HepG2 (cell line): ENCODE results near the gene BMX. TPM values are rescaled to one million over a fixed set of nuclear protein-coding genes. Genes with fewer than 3 reads are reported as not detected.
A peak's percentile ranks its signal among the peaks of the same experiment; 100 is the strongest.

ENCODE experiments used
- EEA1 ChIP-seq: sonication (generic); formaldehyde crosslinking; IDR thresholded peaks from 2 replicates; pipeline ENCODE4 v1.5.1; 2020; ENCODE audit warnings: mild to moderate bottlenecking, missing genetic modification reagents, borderline replicate concordance
- FOXP1 ChIP-seq, 2 experiments: fragments of 450-650 bp in 1 of 2; IDR thresholded peaks; 2 replicates each; pipeline ENCODE4 v1.6.1; 2017 to 2018; ENCODE audit warnings: antibody characterized with exemption in 1 of 2
- GLI4 ChIP-seq: sonication (generic); formaldehyde crosslinking; IDR thresholded peaks from 2 replicates; pipeline ENCODE4 v1.5.1; 2020; ENCODE audit warnings: missing genetic modification reagents, mild to moderate bottlenecking, moderate library complexity, borderline replicate concordance
- GZF1 ChIP-seq: sonication (generic); formaldehyde crosslinking; IDR thresholded peaks from 2 replicates; pipeline ENCODE4 v1.5.1; 2020; ENCODE audit warnings: mild to moderate bottlenecking, missing genetic modification reagents
- KAT8 ChIP-seq: IDR thresholded peaks from 2 replicates; pipeline ENCODE4 v1.6.1; 2016; ENCODE audit warnings: missing genetic modification reagents, missing compliant biosample characterization
- KLF9 ChIP-seq: IDR thresholded peaks from 2 replicates; pipeline ENCODE4 v1.6.1; 2016; ENCODE audit warnings: low read depth
- POLR2A ChIP-seq, 2 experiments: IDR thresholded peaks; 2 replicates each; pipeline ENCODE4 v1.6.1; 2011; ENCODE audit warnings: low read depth in 2 of 2, low read length in 2 of 2, mild to moderate bottlenecking in 1 of 2, moderate library complexity in 1 of 2; ENCODE audit not compliant: insufficient read depth in 1 of 2
- SRSF4 ChIP-seq: fragments of 200-400 bp; formaldehyde crosslinking; IDR thresholded peaks from one replicate; pipeline ENCODE4 v1.6.1; 2018; ENCODE audit warnings: mild to moderate bottlenecking, low read depth, low read length, moderate library complexity; ENCODE audit not compliant: poor library complexity, severe bottlenecking
- SRSF9 ChIP-seq: fragments of 200-400 bp; formaldehyde crosslinking; IDR thresholded peaks from 2 replicates; pipeline ENCODE4 v1.6.1; 2018; ENCODE audit warnings: borderline replicate concordance, mild to moderate bottlenecking, low read depth, low read length; ENCODE audit not compliant: insufficient read depth, poor library complexity, severe bottlenecking
- ZMYM4 ChIP-seq: sonication (generic); formaldehyde crosslinking; IDR thresholded peaks from 2 replicates; pipeline ENCODE4 v1.8.1; 2023; ENCODE audit warnings: mild to moderate bottlenecking, missing genetic modification reagents
- ZNF282 ChIP-seq: fragments of 450-650 bp; IDR thresholded peaks from 2 replicates; pipeline ENCODE4 v1.6.1; 2018; ENCODE audit not compliant: partially characterized antibody
- ZNF432 ChIP-seq: sonication (generic); formaldehyde crosslinking; IDR thresholded peaks from 2 replicates; pipeline ENCODE4 v1.5.0; 2020; ENCODE audit warnings: missing genetic modification reagents, mild to moderate bottlenecking, borderline replicate concordance
- ZNF737 ChIP-seq: sonication (generic); formaldehyde crosslinking; IDR thresholded peaks from 2 replicates; pipeline ENCODE4 v1.5.0; 2020; ENCODE audit warnings: missing genetic modification reagents, mild to moderate bottlenecking, borderline replicate concordance
- polyA plus RNA-seq, 8 experiments: library from polyadenylated mRNA; depleted of rRNA in 3 of 8; stranded (reverse) in 7 of 8; unstranded in 1 of 8; fragments of >200 nt; fragmentation: Illumina TruSeq in 4 of 8; extraction: Trizol in 4 of 8; gene quantifications; 2 replicates each; pipeline versions ENCODE4 v1.2.1 to v1.2.3, GENCODE V29; 2011 to 2016; ENCODE audit warnings: low read depth in 4 of 8, missing spikeins in 1 of 8, mixed read lengths in 1 of 8; ENCODE audit not compliant: insufficient read depth in 1 of 8
- total RNA-seq, 5 experiments: library from RNA; depleted of rRNA; stranded (reverse); fragments of >200 nt; fragmentation: Illumina TruSeq; extraction: Trizol; gene quantifications; 2 replicates each; pipeline ENCODE4 v1.2.3, GENCODE V29; 2016; ENCODE audit warnings: low read depth in 1 of 5
- TF ChIP-seq, protein P1 (sequence below): sonication (generic); formaldehyde crosslinking; conservative IDR thresholded peaks from 2 replicates; pipeline ENCODE4 v1.8.0; 2022; ENCODE audit warnings: missing genetic modification reagents
- TF ChIP-seq, protein P2 (sequence below): sonication (generic); formaldehyde crosslinking; conservative IDR thresholded peaks from 2 replicates; pipeline ENCODE4 v1.4.0; 2020; ENCODE audit warnings: missing genetic modification reagents
- TF ChIP-seq, protein P3 (sequence below): sonication (generic); formaldehyde crosslinking; IDR thresholded peaks from 2 replicates; pipeline ENCODE4 v1.8.1; 2023; ENCODE audit warnings: mild to moderate bottlenecking, missing genetic modification reagents
- TF ChIP-seq, protein P4 (sequence below), 2 experiments: fragments of 450-650 bp in 1 of 2; sonication (generic) in 1 of 2; formaldehyde crosslinking in 1 of 2; IDR thresholded peaks; 2 replicates each; pipeline versions ENCODE4 v1.6.1 to v1.8.0; 2016 to 2022; ENCODE audit warnings: antibody characterized with exemption in 1 of 2, mild to moderate bottlenecking in 1 of 2, missing genetic modification reagents in 1 of 2

The BMX gene
- total and polyA plus RNA-seq, 2 of the 13 experiments (the other 11 are each of a cell fraction or from before 2014, with no cell fraction given) = not detected

DNA sequence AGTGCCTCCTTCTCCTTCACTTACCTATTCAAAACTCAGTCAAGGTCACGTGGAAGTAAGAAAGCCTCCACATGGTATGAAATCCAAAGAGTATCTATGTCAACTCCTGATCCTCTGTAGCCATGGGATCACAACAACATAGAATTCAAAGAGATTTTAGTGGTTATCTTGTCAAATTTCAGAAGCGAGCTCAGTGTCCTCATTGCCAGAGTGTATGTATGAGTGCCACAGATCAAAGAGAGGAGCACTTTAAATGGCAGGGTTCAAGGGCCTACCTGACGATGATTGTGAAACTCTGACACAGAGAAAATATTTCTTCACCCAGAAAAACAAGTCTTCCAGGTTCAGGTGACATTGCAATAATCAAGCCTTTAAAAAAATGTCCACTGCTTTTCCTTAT is 101.3 kb downstream of the BMX start (continued):
- TF ChIP-seq, protein P1, sequence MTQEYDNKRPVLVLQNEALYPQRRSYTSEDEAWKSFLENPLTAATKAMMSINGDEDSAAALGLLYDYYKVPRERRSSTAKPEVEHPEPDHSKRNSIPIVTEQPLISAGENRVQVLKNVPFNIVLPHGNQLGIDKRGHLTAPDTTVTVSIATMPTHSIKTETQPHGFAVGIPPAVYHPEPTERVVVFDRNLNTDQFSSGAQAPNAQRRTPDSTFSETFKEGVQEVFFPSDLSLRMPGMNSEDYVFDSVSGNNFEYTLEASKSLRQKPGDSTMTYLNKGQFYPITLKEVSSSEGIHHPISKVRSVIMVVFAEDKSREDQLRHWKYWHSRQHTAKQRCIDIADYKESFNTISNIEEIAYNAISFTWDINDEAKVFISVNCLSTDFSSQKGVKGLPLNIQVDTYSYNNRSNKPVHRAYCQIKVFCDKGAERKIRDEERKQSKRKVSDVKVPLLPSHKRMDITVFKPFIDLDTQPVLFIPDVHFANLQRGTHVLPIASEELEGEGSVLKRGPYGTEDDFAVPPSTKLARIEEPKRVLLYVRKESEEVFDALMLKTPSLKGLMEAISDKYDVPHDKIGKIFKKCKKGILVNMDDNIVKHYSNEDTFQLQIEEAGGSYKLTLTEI = no peak
- TF ChIP-seq, protein P2, sequence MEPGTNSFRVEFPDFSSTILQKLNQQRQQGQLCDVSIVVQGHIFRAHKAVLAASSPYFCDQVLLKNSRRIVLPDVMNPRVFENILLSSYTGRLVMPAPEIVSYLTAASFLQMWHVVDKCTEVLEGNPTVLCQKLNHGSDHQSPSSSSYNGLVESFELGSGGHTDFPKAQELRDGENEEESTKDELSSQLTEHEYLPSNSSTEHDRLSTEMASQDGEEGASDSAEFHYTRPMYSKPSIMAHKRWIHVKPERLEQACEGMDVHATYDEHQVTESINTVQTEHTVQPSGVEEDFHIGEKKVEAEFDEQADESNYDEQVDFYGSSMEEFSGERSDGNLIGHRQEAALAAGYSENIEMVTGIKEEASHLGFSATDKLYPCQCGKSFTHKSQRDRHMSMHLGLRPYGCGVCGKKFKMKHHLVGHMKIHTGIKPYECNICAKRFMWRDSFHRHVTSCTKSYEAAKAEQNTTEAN (CRISPR knock-in tag) = no peak
- TF ChIP-seq, protein P3, sequence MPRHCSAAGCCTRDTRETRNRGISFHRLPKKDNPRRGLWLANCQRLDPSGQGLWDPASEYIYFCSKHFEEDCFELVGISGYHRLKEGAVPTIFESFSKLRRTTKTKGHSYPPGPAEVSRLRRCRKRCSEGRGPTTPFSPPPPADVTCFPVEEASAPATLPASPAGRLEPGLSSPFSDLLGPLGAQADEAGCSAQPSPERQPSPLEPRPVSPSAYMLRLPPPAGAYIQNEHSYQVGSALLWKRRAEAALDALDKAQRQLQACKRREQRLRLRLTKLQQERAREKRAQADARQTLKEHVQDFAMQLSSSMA (CRISPR knock-in tag) = no peak
- TF ChIP-seq EEA1 = no peak
- TF ChIP-seq POLR2A (IDR thresholded peaks at IDR 0.05; ENCODE audit: insufficient read depth in 1 of 2, low read depth in 2 of 2, low read length in 2 of 2) = no peak
- TF ChIP-seq SRSF9 = no peak
- no peak for TF ChIP-seq ZNF432 (CRISPR knock-in tag)
- no peak for TF ChIP-seq KLF9 (CRISPR knock-in tag)
- no peak for TF ChIP-seq ZNF282
- peak; percentile 54; the same call in 1 of the 2 replicates for TF ChIP-seq ZMYM4
- no peak for TF ChIP-seq GLI4 (CRISPR knock-in tag)
- TF ChIP-seq SRSF4 = no peak
- 0 out of 2 replicates have a peak, but pooled peaks have one; percentile 21 for TF ChIP-seq KAT8 (CRISPR knock-in tag)
- TF ChIP-seq, protein P4, sequence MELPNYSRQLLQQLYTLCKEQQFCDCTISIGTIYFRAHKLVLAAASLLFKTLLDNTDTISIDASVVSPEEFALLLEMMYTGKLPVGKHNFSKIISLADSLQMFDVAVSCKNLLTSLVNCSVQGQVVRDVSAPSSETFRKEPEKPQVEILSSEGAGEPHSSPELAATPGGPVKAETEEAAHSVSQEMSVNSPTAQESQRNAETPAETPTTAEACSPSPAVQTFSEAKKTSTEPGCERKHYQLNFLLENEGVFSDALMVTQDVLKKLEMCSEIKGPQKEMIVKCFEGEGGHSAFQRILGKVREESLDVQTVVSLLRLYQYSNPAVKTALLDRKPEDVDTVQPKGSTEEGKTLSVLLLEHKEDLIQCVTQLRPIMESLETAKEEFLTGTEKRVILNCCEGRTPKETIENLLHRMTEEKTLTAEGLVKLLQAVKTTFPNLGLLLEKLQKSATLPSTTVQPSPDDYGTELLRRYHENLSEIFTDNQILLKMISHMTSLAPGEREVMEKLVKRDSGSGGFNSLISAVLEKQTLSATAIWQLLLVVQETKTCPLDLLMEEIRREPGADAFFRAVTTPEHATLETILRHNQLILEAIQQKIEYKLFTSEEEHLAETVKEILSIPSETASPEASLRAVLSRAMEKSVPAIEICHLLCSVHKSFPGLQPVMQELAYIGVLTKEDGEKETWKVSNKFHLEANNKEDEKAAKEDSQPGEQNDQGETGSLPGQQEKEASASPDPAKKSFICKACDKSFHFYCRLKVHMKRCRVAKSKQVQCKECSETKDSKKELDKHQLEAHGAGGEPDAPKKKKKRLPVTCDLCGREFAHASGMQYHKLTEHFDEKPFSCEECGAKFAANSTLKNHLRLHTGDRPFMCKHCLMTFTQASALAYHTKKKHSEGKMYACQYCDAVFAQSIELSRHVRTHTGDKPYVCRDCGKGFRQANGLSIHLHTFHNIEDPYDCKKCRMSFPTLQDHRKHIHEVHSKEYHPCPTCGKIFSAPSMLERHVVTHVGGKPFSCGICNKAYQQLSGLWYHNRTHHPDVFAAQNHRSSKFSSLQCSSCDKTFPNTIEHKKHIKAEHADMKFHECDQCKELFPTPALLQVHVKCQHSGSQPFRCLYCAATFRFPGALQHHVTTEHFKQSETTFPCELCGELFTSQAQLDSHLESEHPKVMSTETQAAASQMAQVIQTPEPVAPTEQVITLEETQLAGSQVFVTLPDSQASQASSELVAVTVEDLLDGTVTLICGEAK (IDR thresholded peaks at IDR 0.05) = no peak
- TF ChIP-seq, protein P4 (CRISPR knock-in tag; IDR thresholded peaks at IDR 0.05) = no peak
- no peak for TF ChIP-seq FOXP1 (IDR thresholded peaks at IDR 0.05)
- peak; percentile 42; the same call in 1 of the 2 replicates for TF ChIP-seq FOXP1 (CRISPR knock-in tag; IDR thresholded peaks at IDR 0.05)
- TF ChIP-seq ZNF737 (CRISPR knock-in tag) = no peak
- no peak for TF ChIP-seq GZF1 (CRISPR knock-in tag)
